ENCODE results near the gene RIMKLB.

- TF ChIP-seq EZH2 (IDR thresholded peaks at IDR 0.05; ENCODE audit: low read length) (no peak), CTCF (optimal IDR thresholded peaks at IDR 0.05 in 1 of 3, IDR thresholded peaks at IDR 0.05 in 1 of 3, conservative IDR thresholded peaks at IDR 0.05 in 1 of 3; ENCODE audit: extremely low read depth in 1 of 3, insufficient read depth in 2 of 3, low read length in 3 of 3) (no peak)
Measured at GRCh38 chr12:8819666-8819980, 121.8 kb downstream of the RIMKLB start.
